A549 (cell line): Measurements from ENCODE around the gene PAFAH2.

Experiments
- CBX8 ChIP-seq: fragments of 200-600 bp; sonication (generic); IDR thresholded peaks from 2 replicates; pipeline ENCODE4 v1.6.1; 2016
- CHD2 ChIP-seq: fragments of 150-350 bp; IDR thresholded peaks from 2 replicates; pipeline ENCODE4 v1.6.1; 2014; ENCODE audit warnings: low read length; ENCODE audit not compliant: partially characterized antibody
- ZNF302 ChIP-seq: fragments of 250-450 bp; sonication (Bioruptor Pico); IDR thresholded peaks from 2 replicates; pipeline ENCODE4 v1.9.0; 2021; ENCODE audit warnings: inconsistent platforms, mild to moderate bottlenecking, moderate library complexity
- TF ChIP-seq, protein P1 (sequence below): fragments of >200 bp; sonication (Bioruptor Twin); formaldehyde crosslinking; IDR thresholded peaks from 3 replicates; pipeline ENCODE4 v1.5.1; 2016

DNA sequence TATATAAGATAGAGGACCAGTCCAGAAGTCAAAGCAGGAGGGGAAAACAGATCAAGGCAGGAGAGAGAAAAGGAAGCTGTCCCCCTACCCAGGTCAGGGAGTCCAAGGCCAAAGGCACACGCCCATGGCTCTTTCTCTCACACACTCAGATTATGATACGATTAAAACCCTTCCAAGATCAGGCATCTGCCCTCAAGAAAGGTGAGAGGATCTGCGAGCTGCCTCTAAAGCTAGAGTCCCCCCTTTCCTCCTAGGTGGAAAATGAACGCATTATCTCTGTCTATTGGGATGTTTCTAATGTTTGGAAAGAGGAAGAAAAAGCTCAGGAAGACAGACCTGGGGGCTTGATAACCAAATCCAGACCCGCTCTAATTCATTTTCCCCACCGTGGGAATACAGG, 7.6 kb downstream of the PAFAH2 start:
- TF ChIP-seq CBX8 (no peak), ZNF302 (CRISPR knock-in tag) (no peak), CHD2 (no peak)
- TF ChIP-seq, protein P1, sequence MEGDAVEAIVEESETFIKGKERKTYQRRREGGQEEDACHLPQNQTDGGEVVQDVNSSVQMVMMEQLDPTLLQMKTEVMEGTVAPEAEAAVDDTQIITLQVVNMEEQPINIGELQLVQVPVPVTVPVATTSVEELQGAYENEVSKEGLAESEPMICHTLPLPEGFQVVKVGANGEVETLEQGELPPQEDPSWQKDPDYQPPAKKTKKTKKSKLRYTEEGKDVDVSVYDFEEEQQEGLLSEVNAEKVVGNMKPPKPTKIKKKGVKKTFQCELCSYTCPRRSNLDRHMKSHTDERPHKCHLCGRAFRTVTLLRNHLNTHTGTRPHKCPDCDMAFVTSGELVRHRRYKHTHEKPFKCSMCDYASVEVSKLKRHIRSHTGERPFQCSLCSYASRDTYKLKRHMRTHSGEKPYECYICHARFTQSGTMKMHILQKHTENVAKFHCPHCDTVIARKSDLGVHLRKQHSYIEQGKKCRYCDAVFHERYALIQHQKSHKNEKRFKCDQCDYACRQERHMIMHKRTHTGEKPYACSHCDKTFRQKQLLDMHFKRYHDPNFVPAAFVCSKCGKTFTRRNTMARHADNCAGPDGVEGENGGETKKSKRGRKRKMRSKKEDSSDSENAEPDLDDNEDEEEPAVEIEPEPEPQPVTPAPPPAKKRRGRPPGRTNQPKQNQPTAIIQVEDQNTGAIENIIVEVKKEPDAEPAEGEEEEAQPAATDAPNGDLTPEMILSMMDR, result no peak
